Activated CD8-positive, alpha-beta memory T cell treated with anti-CD3 and anti-CD28 coated beads, Interleukin-2, amount 50 U/mL, for 48 hours (primary cell): ENCODE results near the gene TRIM44.
"Not testable (repeated sequence)": the region's sequence is repeated elsewhere in the genome, so short reads cannot be mapped to it uniquely, and the experiment has no call there.

ENCODE experiments used
- DNase-seq: peaks from one replicate; pipeline ENCODE4 v3.0.0-alpha.2; 2020

TRIM44 gene

DNA sequence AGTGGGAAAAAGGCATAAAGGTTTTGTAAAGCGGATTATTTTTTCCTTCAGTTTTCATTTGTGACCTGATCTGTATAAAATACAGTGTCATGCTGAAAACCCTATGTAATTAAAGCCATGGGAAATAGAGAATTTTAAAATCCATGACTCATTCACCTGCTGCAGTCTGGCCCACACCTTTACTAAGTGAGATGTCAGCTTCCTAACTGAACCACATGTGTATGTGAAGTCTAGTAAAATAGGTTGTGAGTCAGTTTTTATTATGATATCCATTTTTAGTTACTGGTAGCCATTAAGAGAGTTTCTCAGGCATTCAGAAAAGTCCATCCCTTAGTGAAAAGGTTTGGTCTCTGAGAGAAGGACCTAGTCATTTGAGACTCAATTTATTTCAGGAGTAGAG is 60.9 kb downstream of the TRIM44 start:
- no peak for DNase-seq

- DNase-seq: no peak
Measured at GRCh38 chr11:35723913-35724312, 61.3 kb downstream of the TRIM44 start.

DNA sequence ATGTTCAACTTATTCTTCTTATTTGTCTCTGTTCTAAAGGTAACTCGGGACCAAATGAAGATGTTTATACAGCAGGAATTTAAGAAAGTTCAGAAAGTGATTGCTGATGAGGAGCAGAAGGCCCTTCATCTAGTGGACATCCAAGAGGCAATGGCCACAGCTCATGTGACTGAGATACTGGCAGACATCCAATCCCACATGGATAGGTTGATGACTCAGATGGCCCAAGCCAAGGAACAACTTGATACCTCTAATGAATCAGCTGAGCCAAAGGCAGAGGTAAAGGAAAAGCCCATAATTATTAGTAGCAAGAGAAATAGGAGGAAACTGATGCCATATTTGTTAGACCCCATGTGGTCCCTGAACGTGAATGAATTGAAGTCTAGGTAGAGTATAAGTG is 63.3 kb downstream of the TRIM44 start:
- no peak for DNase-seq

GRCh38 chr11:35727140-35727539 is 64.6 kb downstream of the TRIM44 start:
- no peak for DNase-seq

DNA sequence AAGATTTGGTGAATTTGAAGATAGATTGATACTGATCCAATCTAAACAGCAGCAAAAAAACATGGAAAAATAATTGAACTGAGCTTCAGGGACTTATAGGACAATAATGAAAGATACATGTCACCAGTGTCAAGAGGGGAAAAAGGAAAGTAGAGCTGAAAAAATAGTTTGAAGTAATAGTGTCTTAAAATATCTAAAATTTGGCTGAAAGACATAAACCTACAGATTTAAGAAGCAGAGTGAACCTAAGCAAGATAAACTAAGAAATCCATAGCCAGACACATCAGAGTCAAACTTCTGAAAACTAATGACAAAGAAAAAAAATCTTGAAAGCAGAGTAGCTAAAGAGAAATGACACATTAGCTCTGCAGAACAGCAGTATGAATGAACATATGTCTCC is 67.7 kb downstream of the TRIM44 start:
- no peak for DNase-seq

GRCh38 chr11:35734669-35735410 is 72.3 kb downstream of the TRIM44 start:
- DNase-seq: no peak

DNA sequence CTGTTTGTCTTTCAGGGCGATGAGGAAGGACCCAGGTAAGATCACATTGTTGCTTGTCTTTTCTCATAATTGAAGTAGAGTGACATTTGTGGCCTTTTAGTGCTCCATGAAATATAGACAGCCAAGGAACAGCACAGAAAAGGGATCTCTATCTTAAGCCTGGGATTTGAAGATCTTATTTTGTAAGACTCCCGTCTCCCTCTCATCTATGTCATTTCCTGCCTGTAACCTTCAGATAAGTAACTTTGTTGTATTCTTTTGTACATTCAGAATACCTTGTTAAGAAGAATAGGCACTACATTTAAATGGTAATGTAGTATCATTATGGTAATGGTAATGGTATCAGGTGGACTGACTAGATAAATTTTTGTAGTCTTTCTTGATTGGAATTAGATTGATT is 72.8 kb downstream of the TRIM44 start:
- no peak for DNase-seq

- DNase-seq: no peak
Measured at GRCh38 chr11:35735903-35736302, 73.3 kb downstream of the TRIM44 start.

- no peak for DNase-seq
Measured at GRCh38 chr11:35736952-35737351, 74.4 kb downstream of the TRIM44 start.

GRCh38 chr11:35740061-35740799 is 77.7 kb downstream of the TRIM44 start:
- DNase-seq: no peak

GRCh38 chr11:35742707-35743454 is 80.3 kb downstream of the TRIM44 start:
- no peak for DNase-seq

- DNase-seq: no peak
Measured at GRCh38 chr11:35746356-35747153, 84.0 kb downstream of the TRIM44 start.

GRCh38 chr11:35747668-35748067 is 85.1 kb downstream of the TRIM44 start:
- no peak for DNase-seq

DNA sequence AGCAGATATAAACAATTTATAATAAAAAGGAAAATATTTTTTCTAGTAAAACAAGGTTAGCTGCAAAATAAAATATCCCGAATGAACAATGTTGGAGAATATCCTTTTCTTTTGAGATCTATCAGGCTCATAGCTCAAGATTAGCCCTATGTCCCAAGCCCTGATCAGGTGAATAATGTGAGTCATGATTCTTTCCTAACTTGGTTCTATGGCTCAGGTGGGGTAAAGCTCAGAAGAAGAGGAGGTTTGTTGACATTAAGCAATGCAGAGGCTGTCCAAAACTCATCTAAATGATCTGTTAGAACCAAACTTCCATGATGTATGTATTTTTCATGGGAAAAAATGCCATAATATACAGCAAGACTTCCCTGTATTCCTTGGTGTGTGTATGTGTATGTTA is 86.1 kb downstream of the TRIM44 start:
- no peak for DNase-seq

- no peak for DNase-seq
Measured at GRCh38 chr11:35750315-35750714, 87.7 kb downstream of the TRIM44 start.

- no peak for DNase-seq
Measured at GRCh38 chr11:35750981-35751663, 88.5 kb downstream of the TRIM44 start.

GRCh38 chr11:35751664-35752061 is 89.1 kb downstream of the TRIM44 start:
- no peak for DNase-seq

GRCh38 chr11:35752115-35752514 is 89.5 kb downstream of the TRIM44 start:
- DNase-seq: no peak

DNA sequence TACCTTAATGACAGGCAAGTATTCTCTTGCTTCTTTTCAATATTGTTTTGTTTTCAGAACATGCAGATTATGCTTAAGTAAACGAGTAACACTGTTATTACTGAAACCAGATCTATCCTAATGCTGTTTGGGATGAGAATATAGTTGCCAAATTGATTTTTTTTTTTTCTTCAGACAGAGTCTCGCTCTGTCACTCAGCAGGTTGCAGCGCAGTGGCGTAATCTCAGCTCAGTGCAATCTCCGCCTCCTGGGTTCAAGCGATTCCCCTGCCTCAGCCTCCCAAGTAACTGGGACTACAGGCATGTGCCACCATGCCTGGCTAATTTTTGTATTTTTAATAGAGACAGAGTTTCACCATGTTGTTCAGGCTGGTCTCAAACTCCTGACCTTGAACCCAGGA is 91.0 kb downstream of the TRIM44 start:
- not testable (repeated sequence) for DNase-seq

DNA sequence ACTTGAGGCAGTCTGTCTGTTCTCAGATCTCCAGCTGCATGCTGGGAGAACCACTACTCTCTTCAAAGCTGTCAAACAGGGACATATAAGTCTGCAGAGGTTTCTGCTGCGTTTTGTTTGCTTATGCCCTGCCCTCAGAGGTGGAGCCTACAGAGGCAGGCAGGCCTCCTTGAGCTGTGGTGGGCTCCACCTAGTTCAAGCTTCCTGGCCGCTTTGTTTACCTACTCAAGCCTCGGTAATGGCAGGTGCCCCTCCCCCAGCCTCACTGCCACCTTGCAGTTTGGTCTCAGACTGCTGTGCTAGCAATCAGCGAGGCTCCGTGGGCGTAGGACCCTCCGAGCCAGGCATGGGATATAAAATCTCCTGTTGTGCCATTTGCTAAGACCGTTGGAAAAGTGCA is 97.4 kb downstream of the TRIM44 start:
- not testable (repeated sequence) for DNase-seq

DNA sequence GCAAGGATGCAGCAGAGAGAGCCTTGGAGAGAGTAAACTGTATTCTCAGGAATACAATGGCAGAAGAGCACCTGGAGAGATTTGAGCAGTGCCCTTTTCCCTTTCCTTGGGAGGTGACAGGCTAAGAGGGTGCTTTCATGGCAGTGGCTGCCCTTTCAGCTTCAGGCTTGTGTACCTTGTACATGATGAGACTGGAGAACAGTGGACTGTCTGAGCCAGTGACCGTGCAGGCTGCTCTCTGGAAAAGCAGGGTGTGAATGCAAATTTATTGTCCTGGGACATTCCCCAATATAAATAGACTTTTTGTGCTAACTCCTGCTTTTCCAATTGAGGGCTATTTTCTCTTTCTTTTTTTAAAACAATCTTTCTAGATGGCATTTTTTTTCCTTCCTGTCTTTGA is 99.3 kb downstream of the TRIM44 start:
- DNase-seq: no peak

GRCh38 chr11:35763301-35763700 is 100.7 kb downstream of the TRIM44 start:
- no peak for DNase-seq
